ENCODE data around the gene PKD2L1. TPM values are rescaled to one million over a fixed set of nuclear protein-coding genes. Genes with fewer than 3 reads are reported as not detected.

Gene PKD2L1
- total and polyA plus RNA-seq, 9 of the 15 experiments (the other 6 are each of a cell fraction or from before 2014, with no cell fraction given): not detected

- TF ChIP-seq ZBTB49 (CRISPR knock-in tag; IDR thresholded peaks at IDR 0.05; ENCODE audit: borderline replicate concordance): no peak
- TF ChIP-seq BHLHE40 (IDR thresholded peaks at IDR 0.05; ENCODE audit: low read length): peak; percentile 50; the same call in 1 of the 2 replicates
- no peak for TF ChIP-seq EWSR1 (IDR thresholded peaks at IDR 0.05; ENCODE audit: borderline replicate concordance, low read depth, partially characterized antibody)
- no peak for TF ChIP-seq ETV5 (CRISPR knock-in tag; IDR thresholded peaks at IDR 0.05; ENCODE audit: low read depth)
- TF ChIP-seq POLR2B (IDR thresholded peaks at IDR 0.05; ENCODE audit: low read depth, partially characterized antibody): peak; percentile 34
- TF ChIP-seq FOXA3 (CRISPR knock-in tag; conservative IDR thresholded peaks at IDR 0.05 in 1 of 2, IDR thresholded peaks at IDR 0.05 in 1 of 2): no peak
- no peak for TF ChIP-seq RHOXF2B (CRISPR knock-in tag; conservative IDR thresholded peaks at IDR 0.05)
- TF ChIP-seq SP2 (IDR thresholded peaks at IDR 0.05; ENCODE audit: extremely low read depth, low read depth, low read length, poor library complexity, severe bottlenecking): no peak
- peak; percentile 49 for TF ChIP-seq NCOR1 (IDR thresholded peaks at IDR 0.05)
- no peak for TF ChIP-seq PHTF2 (CRISPR knock-in tag; IDR thresholded peaks at IDR 0.05)
- no peak for TF ChIP-seq ZNF764 (CRISPR knock-in tag; IDR thresholded peaks at IDR 0.05; ENCODE audit: low read depth)
- peak; percentile 45; the same call in 1 of the 2 replicates for TF ChIP-seq MYC (IDR thresholded peaks at IDR 0.05; ENCODE audit: low read depth, low read length)
- no peak for TF ChIP-seq MYC (CRISPR knock-in tag; IDR thresholded peaks at IDR 0.05; ENCODE audit: borderline replicate concordance, low read depth)
- TF ChIP-seq ZBTB1 (CRISPR knock-in tag; IDR thresholded peaks at IDR 0.05; ENCODE audit: borderline replicate concordance, low read depth): no peak
- TF ChIP-seq CHCHD3 (CRISPR knock-in tag; IDR thresholded peaks at IDR 0.05): no peak
- TF ChIP-seq POLR2AphosphoS2 (IDR thresholded peaks at IDR 0.05; ENCODE audit: low read length): peak; percentile 90
- peak; percentile 69 for TF ChIP-seq USF2 (CRISPR knock-in tag; IDR thresholded peaks at IDR 0.05)
- TF ChIP-seq ZNF695 (CRISPR knock-in tag; IDR thresholded peaks at IDR 0.05): no peak
- no peak for TF ChIP-seq PURB (CRISPR knock-in tag; IDR thresholded peaks at IDR 0.05; ENCODE audit: low read depth)
- no peak for TF ChIP-seq XRCC3 (IDR thresholded peaks at IDR 0.05)
- TF ChIP-seq MAFK (IDR thresholded peaks at IDR 0.05; ENCODE audit: low read length): no peak
- TF ChIP-seq SREBF2 (CRISPR knock-in tag; IDR thresholded peaks at IDR 0.05): no peak
- no peak for TF ChIP-seq SAP30 (IDR thresholded peaks at IDR 0.05; ENCODE audit: borderline replicate concordance, insufficient read depth, low read depth, low read length, poor library complexity, severe bottlenecking)
- TF ChIP-seq LEF1 (IDR thresholded peaks at IDR 0.05): no peak
- TF ChIP-seq SAFB2 (IDR thresholded peaks at IDR 0.05; ENCODE audit: borderline replicate concordance, low read depth, low read length, severe bottlenecking): no peak
- TF ChIP-seq SRF (CRISPR knock-in tag; IDR thresholded peaks at IDR 0.05): no peak
- TF ChIP-seq BRF1 (IDR thresholded peaks at IDR 0.05; ENCODE audit: borderline replicate concordance, extremely low read depth, insufficient read length): no peak
Measured at GRCh38 chr10:100364735-100365391, 34.8 kb upstream of the PKD2L1 start (continued).
